WTC11 (cell line): ENCODE results near the gene KAZN. TPM values are rescaled to one million over a fixed set of nuclear protein-coding genes. Genes with fewer than 3 reads are reported as not detected.

Experiments used
- ATAC-seq: fragments of 200-7000 bp; cut with Tn5 transposase; 2 replicates; pipeline ENCODE4 v1.10.0; 2021; ENCODE audit warnings: mild to moderate bottlenecking, moderate library complexity
- CTCF ChIA-PET: fragments of 300-600 bp; sonication (Branson Sonifier 250); formaldehyde crosslinking; loops from one replicate; lab custom pipeline; 2021; ENCODE audit warnings: antibody characterized with exemption; lab: Charles Lee
- POLR2A ChIA-PET: fragments of 350-600 bp; sonication (Branson Sonifier 250); formaldehyde crosslinking; loops from one replicate; lab custom pipeline; 2021; ENCODE audit warnings: antibody characterized with exemption; lab: Charles Lee
- DNase-seq: peaks from one replicate; pipeline ENCODE4 v3.0.0; 2021; ENCODE audit warnings: low spot score
- H3K27ac Mint-ChIP-seq: 2 replicates; pipeline ENCODE4 v1.8.0; 2021; ENCODE audit warnings: mixed read lengths
- H3K27me3 Mint-ChIP-seq: 2 replicates; pipeline ENCODE4 v1.8.0; 2021; ENCODE audit warnings: low read depth, mild to moderate bottlenecking, moderate library complexity, mixed read lengths
- H3K36me3 Mint-ChIP-seq: 2 replicates; pipeline ENCODE4 v1.8.0; 2021; ENCODE audit warnings: mixed read lengths
- H3K4me1 Mint-ChIP-seq: 2 replicates; pipeline ENCODE4 v1.8.0; 2022; ENCODE audit warnings: mixed read lengths
- H3K4me3 Mint-ChIP-seq: 2 replicates; pipeline ENCODE4 v1.8.0; 2021; ENCODE audit warnings: mild to moderate bottlenecking, moderate library complexity, mixed read lengths
- H3K9me3 Mint-ChIP-seq: 2 replicates; pipeline ENCODE4 v1.8.0; 2021; ENCODE audit warnings: mixed read lengths
- CREM ChIP-seq: sonication (generic); formaldehyde crosslinking; IDR thresholded peaks from 2 replicates; pipeline ENCODE4 v1.8.1; 2022; ENCODE audit warnings: mild to moderate bottlenecking, missing genetic modification reagents, moderate library complexity
- GABPB1 ChIP-seq: sonication (generic); formaldehyde crosslinking; IDR thresholded peaks from 2 replicates; pipeline ENCODE4 v1.8.1; 2023; ENCODE audit warnings: mild to moderate bottlenecking, missing genetic modification reagents
- NR1H2 ChIP-seq: sonication (generic); formaldehyde crosslinking; IDR thresholded peaks from 2 replicates; pipeline ENCODE4 v1.9.0; 2021; ENCODE audit warnings: mild to moderate bottlenecking, moderate library complexity, missing genetic modification reagents
- SP1 ChIP-seq: sonication (generic); formaldehyde crosslinking; conservative IDR thresholded peaks from 2 replicates; pipeline ENCODE4 v1.8.1; 2022; ENCODE audit warnings: missing genetic modification reagents
- TEAD1 ChIP-seq: sonication (generic); formaldehyde crosslinking; IDR thresholded peaks from 2 replicates; pipeline ENCODE4 v1.8.0; 2022; ENCODE audit warnings: mild to moderate bottlenecking, missing genetic modification reagents
- TP53 ChIP-seq: sonication (generic); formaldehyde crosslinking; IDR thresholded peaks from 2 replicates; pipeline ENCODE4 v1.8.1; 2023; ENCODE audit warnings: mild to moderate bottlenecking, missing genetic modification reagents
- ZNF121 ChIP-seq: sonication (generic); formaldehyde crosslinking; IDR thresholded peaks from 2 replicates; pipeline ENCODE4 v1.8.0; 2023; ENCODE audit warnings: missing genetic modification reagents
- ZNF317 ChIP-seq: sonication (generic); formaldehyde crosslinking; IDR thresholded peaks from 2 replicates; pipeline ENCODE4 v1.8.1; 2023; ENCODE audit warnings: low read depth, mild to moderate bottlenecking, moderate library complexity, missing genetic modification reagents, borderline replicate concordance
- total RNA-seq: library from RNA; stranded (reverse); gene quantifications from 3 replicates; pipeline ENCODE4 v1.2.3, GENCODE V29; 2021
- TF ChIP-seq, protein P1 (sequence below): sonication (generic); formaldehyde crosslinking; IDR thresholded peaks from 2 replicates; pipeline ENCODE4 v1.8.1; 2022; ENCODE audit warnings: mild to moderate bottlenecking, missing genetic modification reagents, moderate library complexity, borderline replicate concordance
- TF ChIP-seq, protein P2 (sequence below): sonication (generic); formaldehyde crosslinking; conservative IDR thresholded peaks from 2 replicates; pipeline ENCODE4 v1.8.1; 2023; ENCODE audit warnings: mild to moderate bottlenecking, low read depth, missing genetic modification reagents, moderate library complexity
- TF ChIP-seq, protein P3 (sequence below): sonication (generic); formaldehyde crosslinking; IDR thresholded peaks from 2 replicates; pipeline ENCODE4 v1.8.0; 2023; ENCODE audit warnings: missing genetic modification reagents
- TF ChIP-seq, protein P4 (sequence below): fragments of 250-450 bp; sonication (Bioruptor Pico); conservative IDR thresholded peaks from 2 replicates; pipeline ENCODE4 v1.9.0; 2021; ENCODE audit warnings: mild to moderate bottlenecking
- TF ChIP-seq, protein P5 (sequence below): sonication (generic); formaldehyde crosslinking; IDR thresholded peaks from 2 replicates; pipeline ENCODE4 v1.8.1; 2023; ENCODE audit warnings: mild to moderate bottlenecking, missing genetic modification reagents, moderate library complexity

KAZN gene
- total RNA-seq, 1 experiment from 2014 or later = 19.9 TPM

DNA sequence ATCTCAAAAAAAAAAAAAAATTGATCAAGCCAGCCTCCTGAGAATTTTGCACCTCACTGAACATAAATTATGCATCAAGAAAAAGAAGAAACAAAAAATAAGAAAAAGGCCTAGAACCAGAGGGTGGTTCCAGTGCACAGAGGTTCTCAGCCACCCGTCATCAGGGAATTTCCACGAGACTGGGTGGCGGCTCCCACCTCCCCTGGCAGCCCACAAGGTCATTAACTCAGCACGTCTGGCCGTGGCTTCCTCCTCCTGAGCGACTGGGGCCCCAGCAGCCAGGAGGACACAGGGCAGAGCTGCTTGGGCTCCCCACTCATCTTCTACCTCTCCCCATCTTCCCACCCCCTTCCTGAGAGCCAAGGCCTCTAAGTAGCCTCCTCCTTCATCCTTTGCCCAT is 539.3 kb downstream of the KAZN start:
- ChIA-PET POLR2A (no interaction called here), CTCF (interaction anchor here (0.7 to 1.9 kb wide), 2 partner anchors 9 to 14 kb away, joined by 3 to 10 read pairs; no protein-coding TSS in a partner anchor)
- no peak for ATAC-seq
- Mint-ChIP-seq H3K27me3 (peaks cover 5% of the 10 kb centered on the region; the same call in 1 of the 2 replicates), H3K36me3 (no peaks in the 10 kb centered on the region), H3K4me1 (peaks cover 20% of the 10 kb centered on the region), H3K4me3 (no peak overlapping the region), H3K9me3 (peaks cover 9% of the 10 kb centered on the region; the same call in 1 of the 2 replicates), H3K27ac (no peak overlapping the region)
- TF ChIP-seq, protein P1, sequence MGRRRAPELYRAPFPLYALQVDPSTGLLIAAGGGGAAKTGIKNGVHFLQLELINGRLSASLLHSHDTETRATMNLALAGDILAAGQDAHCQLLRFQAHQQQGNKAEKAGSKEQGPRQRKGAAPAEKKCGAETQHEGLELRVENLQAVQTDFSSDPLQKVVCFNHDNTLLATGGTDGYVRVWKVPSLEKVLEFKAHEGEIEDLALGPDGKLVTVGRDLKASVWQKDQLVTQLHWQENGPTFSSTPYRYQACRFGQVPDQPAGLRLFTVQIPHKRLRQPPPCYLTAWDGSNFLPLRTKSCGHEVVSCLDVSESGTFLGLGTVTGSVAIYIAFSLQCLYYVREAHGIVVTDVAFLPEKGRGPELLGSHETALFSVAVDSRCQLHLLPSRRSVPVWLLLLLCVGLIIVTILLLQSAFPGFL (CRISPR knock-in tag) = no peak
- TF ChIP-seq, protein P2, sequence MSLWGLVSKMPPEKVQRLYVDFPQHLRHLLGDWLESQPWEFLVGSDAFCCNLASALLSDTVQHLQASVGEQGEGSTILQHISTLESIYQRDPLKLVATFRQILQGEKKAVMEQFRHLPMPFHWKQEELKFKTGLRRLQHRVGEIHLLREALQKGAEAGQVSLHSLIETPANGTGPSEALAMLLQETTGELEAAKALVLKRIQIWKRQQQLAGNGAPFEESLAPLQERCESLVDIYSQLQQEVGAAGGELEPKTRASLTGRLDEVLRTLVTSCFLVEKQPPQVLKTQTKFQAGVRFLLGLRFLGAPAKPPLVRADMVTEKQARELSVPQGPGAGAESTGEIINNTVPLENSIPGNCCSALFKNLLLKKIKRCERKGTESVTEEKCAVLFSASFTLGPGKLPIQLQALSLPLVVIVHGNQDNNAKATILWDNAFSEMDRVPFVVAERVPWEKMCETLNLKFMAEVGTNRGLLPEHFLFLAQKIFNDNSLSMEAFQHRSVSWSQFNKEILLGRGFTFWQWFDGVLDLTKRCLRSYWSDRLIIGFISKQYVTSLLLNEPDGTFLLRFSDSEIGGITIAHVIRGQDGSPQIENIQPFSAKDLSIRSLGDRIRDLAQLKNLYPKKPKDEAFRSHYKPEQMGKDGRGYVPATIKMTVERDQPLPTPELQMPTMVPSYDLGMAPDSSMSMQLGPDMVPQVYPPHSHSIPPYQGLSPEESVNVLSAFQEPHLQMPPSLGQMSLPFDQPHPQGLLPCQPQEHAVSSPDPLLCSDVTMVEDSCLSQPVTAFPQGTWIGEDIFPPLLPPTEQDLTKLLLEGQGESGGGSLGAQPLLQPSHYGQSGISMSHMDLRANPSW = no peak
- TF ChIP-seq ZNF317 (CRISPR knock-in tag) (no peak), CREM (no peak), ZNF121 (CRISPR knock-in tag) (no peak), TP53 (CRISPR knock-in tag) (no peak), NR1H2 (CRISPR knock-in tag) (no peak)
- TF ChIP-seq, protein P3, sequence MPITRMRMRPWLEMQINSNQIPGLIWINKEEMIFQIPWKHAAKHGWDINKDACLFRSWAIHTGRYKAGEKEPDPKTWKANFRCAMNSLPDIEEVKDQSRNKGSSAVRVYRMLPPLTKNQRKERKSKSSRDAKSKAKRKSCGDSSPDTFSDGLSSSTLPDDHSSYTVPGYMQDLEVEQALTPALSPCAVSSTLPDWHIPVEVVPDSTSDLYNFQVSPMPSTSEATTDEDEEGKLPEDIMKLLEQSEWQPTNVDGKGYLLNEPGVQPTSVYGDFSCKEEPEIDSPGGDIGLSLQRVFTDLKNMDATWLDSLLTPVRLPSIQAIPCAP (CRISPR knock-in tag) = no peak
- TF ChIP-seq, protein P4, sequence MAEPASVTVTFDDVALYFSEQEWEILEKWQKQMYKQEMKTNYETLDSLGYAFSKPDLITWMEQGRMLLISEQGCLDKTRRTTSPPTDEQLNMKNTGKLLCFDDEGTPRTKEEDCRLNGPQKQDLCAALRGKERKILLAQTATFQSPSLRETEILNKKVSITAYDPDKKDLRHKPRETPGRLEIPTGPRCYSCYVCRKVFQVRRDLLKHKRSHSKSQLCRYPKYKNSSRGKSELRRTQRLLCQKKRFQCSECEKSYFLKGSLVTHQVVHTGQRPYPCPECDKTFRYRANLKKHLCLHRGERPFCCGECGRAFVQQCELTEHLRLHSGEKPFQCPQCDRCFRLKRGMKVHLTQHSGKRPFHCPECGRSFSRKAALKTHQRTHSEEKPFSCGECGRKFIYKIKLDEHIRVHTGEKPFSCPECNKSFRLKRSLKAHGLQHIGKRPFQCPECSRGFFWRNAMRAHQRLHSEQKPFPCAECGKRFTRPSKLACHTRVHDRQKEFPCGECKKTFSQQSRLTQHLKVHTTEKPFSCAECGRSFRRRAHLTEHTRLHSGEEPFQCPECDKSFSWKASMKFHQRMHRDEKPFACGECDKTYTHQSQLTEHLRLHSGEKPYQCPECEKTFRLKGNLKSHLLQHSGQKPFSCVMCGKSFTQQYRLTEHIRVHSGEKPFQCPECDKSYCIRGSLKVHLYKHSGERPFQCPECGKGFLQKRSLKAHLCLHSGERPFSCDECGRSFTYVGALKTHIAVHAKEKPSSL (CRISPR knock-in tag) = no peak
- TF ChIP-seq, protein P5, sequence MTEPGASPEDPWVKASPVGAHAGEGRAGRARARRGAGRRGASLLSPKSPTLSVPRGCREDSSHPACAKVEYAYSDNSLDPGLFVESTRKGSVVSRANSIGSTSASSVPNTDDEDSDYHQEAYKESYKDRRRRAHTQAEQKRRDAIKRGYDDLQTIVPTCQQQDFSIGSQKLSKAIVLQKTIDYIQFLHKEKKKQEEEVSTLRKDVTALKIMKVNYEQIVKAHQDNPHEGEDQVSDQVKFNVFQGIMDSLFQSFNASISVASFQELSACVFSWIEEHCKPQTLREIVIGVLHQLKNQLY = no peak
- no peak for DNase-seq

DNA sequence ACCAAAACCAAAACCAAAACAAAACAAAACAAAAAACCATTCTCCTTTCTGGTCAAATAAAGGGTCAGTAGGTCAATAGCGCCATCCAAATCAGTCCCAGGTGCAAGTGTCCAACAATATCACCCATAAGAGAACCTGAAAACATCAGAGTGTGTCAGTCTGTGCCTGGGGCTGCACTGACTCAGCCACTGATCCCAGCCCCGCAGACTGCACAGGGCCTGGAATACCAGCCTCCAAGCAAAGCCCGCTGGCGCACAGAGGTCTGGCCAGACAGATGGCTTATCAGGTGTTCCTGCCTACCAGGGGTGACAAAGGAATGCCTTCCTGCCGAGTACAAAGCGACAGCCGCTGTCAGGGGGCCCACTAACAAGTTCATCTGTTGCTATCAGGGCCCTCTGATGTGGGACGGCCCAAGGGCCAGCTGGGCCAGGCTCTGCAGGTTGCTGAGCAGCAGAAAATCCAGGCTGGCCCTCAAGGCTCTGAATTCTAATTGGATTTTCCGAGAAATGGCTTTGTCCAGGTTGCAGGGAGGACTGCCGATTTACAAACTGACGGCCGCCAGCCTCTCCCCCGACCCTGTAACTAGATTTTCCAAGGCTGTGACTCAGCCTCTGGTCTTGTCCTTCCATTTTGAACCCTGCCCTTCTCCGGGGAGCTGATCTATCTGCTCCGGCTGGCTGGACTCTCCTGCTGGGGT is 541.3 kb downstream of the KAZN start:
- Mint-ChIP-seq H3K27me3 (peaks cover 5% of the 10 kb centered on the region; the same call in 1 of the 2 replicates), H3K27ac (no peak overlapping the region), H3K4me1 (peaks cover 20% of the 10 kb centered on the region), H3K4me3 (no peak overlapping the region), H3K9me3 (peaks cover 8% of the 10 kb centered on the region; the same call in 1 of the 2 replicates), H3K36me3 (no peaks in the 10 kb centered on the region)
- POLR2A ChIA-PET = no interaction called here
- CTCF ChIA-PET = interaction anchor here (1.1 to 3.9 kb wide), 3 partner anchors 11 to 164 kb away, joined by 3 to 16 read pairs (median 10); no protein-coding TSS in a partner anchor
- no peak for TF ChIP-seq SP1 (CRISPR knock-in tag)
- 0 out of 2 replicates have a peak, but pooled peaks have one; percentile 40 for TF ChIP-seq TEAD1 (CRISPR knock-in tag)
- TF ChIP-seq GABPB1 (CRISPR knock-in tag) = peak; percentile 13; the same call in 1 of the 2 replicates
- DNase-seq (peak; percentile 62), ATAC-seq (peak; percentile 85)
